Stomach (tissue), 4 donors: Measurements from ENCODE around the gene GAS5.

Experiments used
- CTCF ChIP-seq, 7 experiments: fragments of 450-650 bp in 4 of 7; fragments of 200-600 bp in 3 of 7; sonication (generic) in 3 of 7; IDR thresholded peaks; one replicate each; pipeline ENCODE4 v1.5.1; 2016 to 2019; ENCODE audit warnings: antibody characterized with exemption in 7 of 7, control low read depth in 2 of 7, mild to moderate bottlenecking in 1 of 7
- POLR2A ChIP-seq, 4 donors: fragments of 450-650 bp; IDR thresholded peaks; one replicate each; pipeline ENCODE4 v1.6.1; 2016; ENCODE audit warnings: antibody characterized with exemption in 4 of 4, control low read depth in 2 of 4, mild to moderate bottlenecking in 1 of 4, moderate library complexity in 1 of 4
- POLR2AphosphoS5 ChIP-seq, 3 donors: sonication (generic); formaldehyde crosslinking; IDR thresholded peaks; one replicate each; pipeline ENCODE4 v1.6.1; 2016; ENCODE audit warnings: antibody characterized with exemption in 3 of 3

GRCh38 chr1:173900427-173900826 is 32.6 kb upstream of the GAS5 start:
- no peak for TF ChIP-seq CTCF (IDR thresholded peaks at IDR 0.05)
- no peak for TF ChIP-seq POLR2A (IDR thresholded peaks at IDR 0.05)
- TF ChIP-seq POLR2AphosphoS5 (IDR thresholded peaks at IDR 0.05): no peak
